ENCODE measurements around the gene SPTB.

Gene SPTB

GRCh38 chr14:64777461-64777860, 102.2 kb downstream of the SPTB start:
- TF ChIP-seq CREB1 (IDR thresholded peaks at IDR 0.05; ENCODE audit: low read depth) (no peak), TCF12 (IDR thresholded peaks at IDR 0.05; ENCODE audit: low read depth) (no peak), MAX (IDR thresholded peaks at IDR 0.05) (no peak), REST (IDR thresholded peaks at IDR 0.05; ENCODE audit: low read depth) (no peak), RAD21 (IDR thresholded peaks at IDR 0.05; ENCODE audit: low read depth) (no peak), USF1 (IDR thresholded peaks at IDR 0.05) (no peak), YY1 (IDR thresholded peaks at IDR 0.05; ENCODE audit: low read depth) (no peak), ZBTB7A (IDR thresholded peaks at IDR 0.05; ENCODE audit: low read depth) (no peak), EGR1 (IDR thresholded peaks at IDR 0.05) (no peak), TAF1 (IDR thresholded peaks at IDR 0.05; ENCODE audit: low read depth) (no peak), TEAD4 (IDR thresholded peaks at IDR 0.05) (no peak), EP300 (IDR thresholded peaks at IDR 0.05; ENCODE audit: borderline replicate concordance) (no peak), FOXM1 (IDR thresholded peaks at IDR 0.05; ENCODE audit: borderline replicate concordance, low read depth) (no peak), CEBPB (IDR thresholded peaks at IDR 0.05) (no peak), NFIC (IDR thresholded peaks at IDR 0.05) (no peak)

- no peak for TF ChIP-seq CEBPB (IDR thresholded peaks at IDR 0.05)
- no peak for TF ChIP-seq EP300 (IDR thresholded peaks at IDR 0.05; ENCODE audit: borderline replicate concordance)
- no peak for TF ChIP-seq FOXM1 (IDR thresholded peaks at IDR 0.05; ENCODE audit: borderline replicate concordance, low read depth)
- no peak for TF ChIP-seq ZBTB7A (IDR thresholded peaks at IDR 0.05; ENCODE audit: low read depth)
- TF ChIP-seq NFIC (IDR thresholded peaks at IDR 0.05) = no peak
- TF ChIP-seq EGR1 (IDR thresholded peaks at IDR 0.05) = no peak
- TF ChIP-seq REST (IDR thresholded peaks at IDR 0.05; ENCODE audit: low read depth) = no peak
- no peak for TF ChIP-seq MAX (IDR thresholded peaks at IDR 0.05)
- TF ChIP-seq USF1 (IDR thresholded peaks at IDR 0.05) = no peak
Observed at GRCh38 chr14:64775081-64775777, 104.5 kb downstream of the SPTB start.

- TF ChIP-seq CEBPB (IDR thresholded peaks at IDR 0.05) (no peak), CREB1 (IDR thresholded peaks at IDR 0.05; ENCODE audit: low read depth) (no peak), NFIC (IDR thresholded peaks at IDR 0.05) (no peak), REST (IDR thresholded peaks at IDR 0.05; ENCODE audit: low read depth) (no peak), TCF12 (IDR thresholded peaks at IDR 0.05; ENCODE audit: low read depth) (no peak), YY1 (IDR thresholded peaks at IDR 0.05; ENCODE audit: low read depth) (no peak), ZBTB7A (IDR thresholded peaks at IDR 0.05; ENCODE audit: low read depth) (no peak), EP300 (IDR thresholded peaks at IDR 0.05; ENCODE audit: borderline replicate concordance) (no peak), TAF1 (IDR thresholded peaks at IDR 0.05; ENCODE audit: low read depth) (no peak), MAX (IDR thresholded peaks at IDR 0.05) (no peak), FOXM1 (IDR thresholded peaks at IDR 0.05; ENCODE audit: borderline replicate concordance, low read depth) (no peak), USF1 (IDR thresholded peaks at IDR 0.05) (no peak), TEAD4 (IDR thresholded peaks at IDR 0.05) (no peak), EGR1 (IDR thresholded peaks at IDR 0.05) (no peak), RAD21 (IDR thresholded peaks at IDR 0.05; ENCODE audit: low read depth) (no peak)
Observed at GRCh38 chr14:64774272-64774671, 105.4 kb downstream of the SPTB start.

Data from Ishikawa (cell line).